IgD-negative memory B cell (primary cell): ENCODE data around the gene SECTM1. TPM values are rescaled to one million over a fixed set of nuclear protein-coding genes. Genes with fewer than 3 reads are reported as not detected.

Source experiments
- H3K27ac Mint-ChIP-seq, 3 donors: one replicate each; pipeline ENCODE4 v1.8.0; 2020 to 2022; ENCODE audit warnings: mild to moderate bottlenecking in 3 of 3, mixed read lengths in 3 of 3, moderate library complexity in 1 of 3
- H3K27me3 Mint-ChIP-seq: one replicate; pipeline ENCODE4 v1.8.0; 2021; ENCODE audit warnings: mixed read lengths
- H3K36me3 Mint-ChIP-seq: one replicate; pipeline ENCODE4 v1.8.0; 2020; ENCODE audit warnings: mild to moderate bottlenecking, mixed read lengths
- H3K4me1 Mint-ChIP-seq, 3 donors: one replicate each; pipeline ENCODE4 v1.8.0; 2020 to 2022; ENCODE audit warnings: mixed read lengths in 3 of 3, mild to moderate bottlenecking in 1 of 3
- H3K4me3 Mint-ChIP-seq, 4 donors: one replicate each; pipeline ENCODE4 v1.8.0; 2020 to 2022; ENCODE audit warnings: mild to moderate bottlenecking in 4 of 4, mixed read lengths in 4 of 4, moderate library complexity in 3 of 4
- H3K9me3 Mint-ChIP-seq, 3 donors: one replicate each; pipeline ENCODE4 v1.8.0; 2020 to 2021; ENCODE audit warnings: mixed read lengths in 3 of 3, mild to moderate bottlenecking in 1 of 3
- polyA plus RNA-seq: library from polyadenylated mRNA; unstranded; fragments of 300-500 nt; fragmentation: Illumina TruSeq; gene quantifications from one replicate; pipeline ENCODE4 v1.2.3, GENCODE V29; 2021

Gene SECTM1
- polyA plus RNA-seq, 1 donor from 2014 or later = 0.83 TPM

DNA sequence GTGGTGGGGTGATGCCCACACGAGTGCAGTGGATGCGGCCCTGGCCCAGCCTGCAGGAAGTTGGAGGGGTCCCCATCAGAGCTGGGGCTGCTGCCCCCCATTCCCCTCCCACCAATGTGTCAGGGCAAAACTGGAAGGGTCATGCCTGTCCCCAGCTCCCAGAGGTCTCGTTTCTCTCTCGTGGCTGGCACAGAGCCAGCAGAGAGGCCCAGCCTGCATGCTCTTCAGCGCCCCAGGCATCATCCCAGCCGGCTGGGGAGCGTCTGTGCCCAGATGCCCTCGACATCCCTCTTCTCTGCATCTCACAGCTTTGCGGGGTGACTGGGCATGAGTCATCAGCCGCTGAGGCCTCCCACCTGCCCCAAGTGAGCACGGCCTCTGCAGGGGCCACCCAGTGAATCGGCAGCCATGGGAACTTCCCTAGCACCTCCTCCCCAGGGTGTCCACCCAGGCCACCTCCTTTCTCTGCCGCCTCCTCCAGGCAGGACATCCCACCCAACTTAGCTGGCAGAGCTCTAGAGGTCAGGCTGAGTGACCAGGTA, 50.3 kb downstream of the SECTM1 start:
- H3K9me3 Mint-ChIP-seq = no peaks in the 10 kb centered on the region
- no peaks in the 10 kb centered on the region for H3K27me3 Mint-ChIP-seq
- H3K27ac Mint-ChIP-seq = no peak overlapping the region
- no peak overlapping the region for H3K4me3 Mint-ChIP-seq
- no peaks in the 10 kb centered on the region for H3K36me3 Mint-ChIP-seq
- H3K4me1 Mint-ChIP-seq = peaks cover 0 to 10% (median 9%) of the 10 kb centered on the region in 3 donors

DNA sequence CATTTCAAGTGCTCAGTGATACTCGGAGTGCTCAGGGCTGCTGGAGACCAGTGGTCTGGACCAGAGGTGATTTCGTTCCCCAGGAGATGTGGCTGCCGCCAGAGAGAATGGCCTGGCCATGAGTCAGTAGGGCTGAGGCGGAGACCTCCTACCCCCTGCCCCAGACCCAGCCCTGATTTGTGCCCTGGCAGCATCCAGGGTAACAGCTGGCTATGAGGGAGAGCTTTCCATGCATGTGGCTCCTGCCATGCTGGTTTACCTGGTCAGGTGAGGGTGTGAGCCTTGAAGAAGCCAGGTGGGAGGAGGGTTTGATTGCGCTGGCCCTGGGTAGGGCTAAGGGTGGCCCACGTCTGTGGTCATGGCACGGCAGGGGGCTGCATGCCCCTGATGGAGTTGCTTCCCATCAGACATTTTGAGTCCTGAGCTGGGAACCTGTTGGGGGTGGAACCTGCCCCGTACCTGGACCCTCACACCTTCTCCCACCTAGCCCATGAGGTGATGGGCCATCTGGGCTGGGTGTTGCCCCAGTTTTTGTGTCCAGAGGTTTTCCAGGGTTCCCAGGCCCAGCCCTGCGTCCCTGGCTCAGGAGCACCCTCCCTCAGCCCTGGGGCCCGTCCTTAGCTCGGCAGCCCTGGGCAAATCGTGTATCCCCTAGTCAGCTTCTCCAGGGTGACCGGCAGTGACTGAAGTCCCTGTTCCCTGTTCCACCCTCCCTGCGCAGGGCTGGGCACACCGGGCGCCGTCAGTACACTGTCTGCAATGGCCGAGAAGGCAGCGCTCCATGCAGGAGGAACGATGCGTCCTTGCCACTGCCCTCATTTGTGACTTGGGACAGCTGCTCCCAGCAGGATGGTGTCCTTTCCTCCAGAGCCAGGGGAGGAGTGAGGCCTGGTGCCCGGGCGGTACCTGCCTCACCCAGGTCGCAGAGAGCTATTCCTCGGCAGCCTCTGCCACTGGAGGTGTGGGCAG, 51.0 kb downstream of the SECTM1 start:
- no peaks in the 10 kb centered on the region for H3K27me3 Mint-ChIP-seq
- H3K4me1 Mint-ChIP-seq = peaks cover 0 to 10% (median 5%) of the 10 kb centered on the region in 3 donors
- H3K36me3 Mint-ChIP-seq = no peaks in the 10 kb centered on the region
- H3K27ac Mint-ChIP-seq = no peak overlapping the region
- no peaks in the 10 kb centered on the region for H3K9me3 Mint-ChIP-seq
- H3K4me3 Mint-ChIP-seq = no peak overlapping the region

DNA sequence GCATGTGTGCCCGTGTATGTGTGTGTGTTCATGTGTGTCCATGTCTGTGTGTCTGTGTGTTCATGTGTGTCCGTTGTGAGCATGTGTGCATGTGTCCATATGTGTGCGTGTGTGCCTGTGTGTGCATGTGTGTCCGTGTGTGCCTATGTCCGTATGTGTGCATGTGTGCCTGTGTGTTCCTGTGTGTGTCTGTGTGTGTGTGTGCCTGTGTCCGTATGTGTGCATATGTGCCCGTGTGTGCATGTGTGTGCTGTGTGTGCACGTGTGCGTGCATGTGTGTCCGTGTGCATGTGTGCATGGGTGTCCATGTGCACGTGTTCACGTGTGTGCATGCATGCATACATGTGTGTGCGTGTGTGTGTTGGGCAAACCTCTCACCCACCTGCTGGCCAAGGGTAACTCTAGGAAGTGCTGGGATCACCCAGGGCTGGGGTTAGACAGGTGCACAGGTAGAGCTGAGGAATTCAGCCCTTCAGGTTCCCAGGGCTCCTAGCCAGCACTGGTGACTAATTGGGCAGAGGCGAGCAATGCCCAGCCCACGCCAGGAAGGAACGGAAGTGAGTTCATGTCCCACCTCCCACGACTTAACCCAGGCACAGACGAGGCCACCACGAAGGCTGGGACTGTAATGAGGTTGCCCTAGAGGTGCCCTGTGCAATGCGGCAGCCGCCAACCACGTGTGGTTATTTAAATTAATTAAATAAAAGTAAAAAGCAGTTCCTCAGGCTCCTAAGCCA, 51.9 kb downstream of the SECTM1 start:
- peaks cover 0 to 4% (median 0%) of the 10 kb centered on the region in 3 donors for H3K4me1 Mint-ChIP-seq
- no peaks in the 10 kb centered on the region for H3K36me3 Mint-ChIP-seq
- H3K4me3 Mint-ChIP-seq = no peak overlapping the region
- peaks cover 3% of the 10 kb centered on the region for H3K27me3 Mint-ChIP-seq
- H3K9me3 Mint-ChIP-seq = no peaks in the 10 kb centered on the region
- no peak overlapping the region for H3K27ac Mint-ChIP-seq

DNA sequence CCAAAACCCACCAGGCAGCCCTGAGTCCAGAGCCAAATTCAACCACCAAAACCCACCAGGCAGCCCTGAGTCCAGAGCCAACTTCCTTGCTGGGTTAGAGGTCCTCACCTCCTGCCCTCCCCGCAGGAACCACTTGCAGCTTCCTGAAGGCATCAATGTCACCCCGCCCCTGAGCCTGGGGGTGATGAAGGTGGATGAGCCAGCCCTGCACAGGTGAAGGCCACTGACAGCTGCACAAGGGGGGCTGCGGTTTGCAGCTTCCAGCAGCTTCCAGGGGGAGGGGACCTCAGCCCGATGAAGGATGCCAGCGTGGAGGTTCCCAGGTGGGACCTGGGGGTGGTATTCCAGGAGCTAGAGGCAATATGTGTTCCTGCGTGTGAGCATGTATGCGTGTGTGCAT, 52.5 kb downstream of the SECTM1 start:
- no peaks in the 10 kb centered on the region for H3K9me3 Mint-ChIP-seq

DNA sequence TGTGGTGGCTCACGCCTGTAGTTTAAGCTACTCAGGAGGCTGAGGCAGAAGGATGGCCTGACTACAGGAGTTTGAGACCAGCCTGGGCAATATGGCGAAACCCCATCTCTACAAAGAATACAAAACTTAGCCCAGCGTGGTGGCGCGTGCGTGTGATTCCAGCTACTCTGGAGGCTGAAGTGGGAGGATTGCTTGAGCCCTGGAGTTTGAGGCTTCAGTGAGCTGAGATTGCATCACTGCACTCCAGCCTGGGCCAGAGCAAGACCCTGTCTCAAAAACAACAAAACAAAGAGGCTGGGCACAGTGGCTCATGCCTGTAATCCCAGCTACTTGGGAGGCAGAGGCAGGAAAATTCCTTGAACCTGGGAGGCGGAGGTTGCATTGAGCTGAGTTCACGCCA, 53.0 kb downstream of the SECTM1 start:
- H3K36me3 Mint-ChIP-seq = no peaks in the 10 kb centered on the region
- peaks cover 0 to 4% (median 2%) of the 10 kb centered on the region in 3 donors for H3K4me1 Mint-ChIP-seq
- H3K27me3 Mint-ChIP-seq = peaks cover 5% of the 10 kb centered on the region
- H3K9me3 Mint-ChIP-seq = no peaks in the 10 kb centered on the region
- H3K27ac Mint-ChIP-seq = peak overlapping the region in 1 of 3 donors; percentile 92
- no peak overlapping the region for H3K4me3 Mint-ChIP-seq

More for the DNA sequence above, 52.5 kb downstream of the SECTM1 start:
- H3K4me3 Mint-ChIP-seq = no peak overlapping the region
- H3K4me1 Mint-ChIP-seq = peaks cover 0 to 4% (median 0%) of the 10 kb centered on the region in 3 donors
- H3K36me3 Mint-ChIP-seq = no peaks in the 10 kb centered on the region
- H3K27me3 Mint-ChIP-seq = peaks cover 5% of the 10 kb centered on the region
- H3K27ac Mint-ChIP-seq = peak overlapping the region in 1 of 3 donors; percentile 92

DNA sequence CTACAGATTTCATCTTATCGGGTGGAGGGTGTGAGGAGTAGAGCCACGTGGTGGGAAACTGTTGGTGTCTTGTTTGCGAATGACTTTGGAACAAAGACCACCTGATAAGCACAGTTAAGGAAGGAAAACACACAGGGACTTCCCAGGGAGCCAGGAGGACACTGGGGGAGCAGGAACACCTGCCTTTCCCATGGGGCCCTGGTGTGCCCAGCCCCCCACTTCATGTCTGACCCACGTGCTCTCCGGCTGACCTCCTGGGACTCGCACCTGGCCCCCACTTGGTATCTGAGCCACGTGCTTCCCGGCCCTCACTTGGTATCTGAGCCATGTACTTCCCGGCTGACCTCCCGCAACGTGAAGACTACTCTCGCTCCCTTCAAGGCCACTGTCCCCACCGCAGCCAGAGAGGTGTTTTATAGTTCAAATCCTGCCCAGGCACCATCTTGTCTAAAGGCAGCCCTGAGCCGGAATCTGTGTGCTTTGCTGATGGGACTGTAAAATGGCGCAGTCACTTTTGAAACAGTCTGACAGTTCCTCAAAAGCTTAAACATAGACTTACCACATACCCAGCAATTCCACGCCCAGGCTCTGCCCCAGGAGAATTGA, 54.7 kb downstream of the SECTM1 start:
- peak overlapping the region in 1 of 3 donors; percentile 50 for H3K27ac Mint-ChIP-seq
- H3K4me1 Mint-ChIP-seq = peaks cover 0 to 4% (median 2%) of the 10 kb centered on the region in 3 donors
- H3K9me3 Mint-ChIP-seq = no peaks in the 10 kb centered on the region
- H3K27me3 Mint-ChIP-seq = peaks cover 9% of the 10 kb centered on the region
- peak overlapping the region in 1 of 4 donors; percentile 49 for H3K4me3 Mint-ChIP-seq
- H3K36me3 Mint-ChIP-seq = no peaks in the 10 kb centered on the region

DNA sequence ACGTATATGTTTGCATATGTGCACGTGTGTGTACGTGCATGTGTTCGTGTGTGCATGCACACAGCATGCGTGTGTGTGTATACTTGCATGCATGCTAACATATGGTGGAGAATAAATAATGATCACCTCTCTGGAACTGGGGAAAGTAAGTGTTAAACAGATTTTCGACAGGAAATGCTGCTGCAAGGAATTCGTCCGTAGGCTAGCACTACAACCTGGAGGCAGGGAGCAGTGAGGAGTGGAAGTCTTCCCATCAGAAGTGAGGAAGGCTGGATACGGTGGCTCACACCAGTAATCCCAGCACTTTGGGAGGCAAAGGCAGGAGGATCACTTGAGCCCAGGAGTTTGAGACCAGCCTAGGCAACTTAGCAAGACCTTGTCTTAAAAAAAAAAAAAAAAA, 55.3 kb downstream of the SECTM1 start:
- H3K4me1 Mint-ChIP-seq = peaks cover 0 to 4% (median 2%) of the 10 kb centered on the region in 3 donors
- H3K27ac Mint-ChIP-seq = no peak overlapping the region
- no peak overlapping the region for H3K4me3 Mint-ChIP-seq
- no peaks in the 10 kb centered on the region for H3K9me3 Mint-ChIP-seq
- H3K27me3 Mint-ChIP-seq = peaks cover 9% of the 10 kb centered on the region
- no peaks in the 10 kb centered on the region for H3K36me3 Mint-ChIP-seq

DNA sequence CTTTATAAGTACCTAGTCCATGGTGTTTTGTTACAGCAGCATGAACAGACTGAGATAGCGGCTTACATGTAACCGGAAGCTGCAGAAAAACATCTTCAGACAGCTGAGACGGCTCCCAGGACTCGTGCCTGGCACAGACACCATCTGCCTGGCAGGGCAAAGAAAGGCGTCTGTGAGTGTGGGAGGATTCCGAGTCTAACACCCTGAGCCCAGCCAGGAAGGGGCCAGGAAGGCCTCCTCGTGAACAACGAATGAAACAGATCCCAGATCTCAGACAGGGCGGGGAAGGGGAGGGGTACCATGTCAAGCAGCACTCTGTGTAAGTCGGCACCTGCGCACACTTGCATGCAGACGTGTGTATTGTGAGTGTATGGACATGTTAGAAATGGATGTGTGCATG, 55.7 kb downstream of the SECTM1 start:
- Mint-ChIP-seq H3K27me3 (peaks cover 9% of the 10 kb centered on the region), H3K27ac (no peak overlapping the region), H3K36me3 (no peaks in the 10 kb centered on the region), H3K4me1 (peaks cover 0 to 4% (median 2%) of the 10 kb centered on the region in 3 donors), H3K4me3 (no peak overlapping the region), H3K9me3 (no peaks in the 10 kb centered on the region)

DNA sequence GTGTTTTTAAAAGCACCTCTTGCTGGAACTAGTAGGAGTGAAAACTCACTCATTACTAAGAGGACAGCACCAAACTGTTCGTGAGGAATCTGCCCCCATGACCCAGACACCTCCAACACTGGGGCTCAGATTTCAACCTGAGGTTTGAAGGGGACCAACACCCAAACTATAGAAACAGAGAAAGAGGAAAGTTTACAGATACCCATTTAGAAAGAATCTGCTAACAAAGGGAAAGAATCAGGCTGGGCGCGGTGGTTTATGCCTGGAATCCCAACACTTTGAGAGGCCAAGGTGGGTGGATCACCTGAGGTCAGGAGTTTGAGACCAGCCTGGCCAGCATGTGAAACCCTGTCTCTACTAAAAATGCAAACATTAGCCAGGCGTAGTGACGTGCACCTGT, 56.6 kb downstream of the SECTM1 start:
- Mint-ChIP-seq H3K27me3 (peaks cover 9% of the 10 kb centered on the region), H3K4me3 (peak overlapping the region in 1 of 4 donors; percentile 68), H3K36me3 (peaks cover 4% of the 10 kb centered on the region), H3K4me1 (peaks cover 6 to 10% (median 8%) of the 10 kb centered on the region in 3 donors), H3K9me3 (no peaks in the 10 kb centered on the region), H3K27ac (peak overlapping the region in 1 of 3 donors; percentile 62)

DNA sequence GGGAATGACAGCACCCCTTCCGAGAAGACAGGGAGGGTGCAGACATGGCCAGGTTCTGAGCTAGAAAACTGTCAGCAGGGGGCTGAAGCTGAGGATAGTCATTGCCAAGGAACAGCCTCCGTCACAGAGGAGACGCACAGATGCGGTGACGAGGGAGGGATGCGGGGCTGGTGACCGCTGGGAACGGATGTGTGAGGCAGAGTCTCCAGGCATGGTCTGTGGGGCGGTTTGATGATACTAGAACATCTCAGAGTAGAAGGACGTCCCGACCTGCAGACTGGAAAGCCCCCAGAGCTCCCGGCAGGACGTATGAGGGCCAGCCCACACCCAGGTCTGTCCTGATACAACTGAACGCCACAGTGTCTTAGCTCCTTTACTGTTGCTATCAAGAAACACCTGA, 58.2 kb downstream of the SECTM1 start:
- Mint-ChIP-seq H3K36me3 (peaks cover 4% of the 10 kb centered on the region), H3K27ac (peak overlapping the region in 1 of 3 donors; percentile 68), H3K4me1 (peaks cover 15 to 16% (median 15%) of the 10 kb centered on the region in 3 donors), H3K4me3 (peak overlapping the region in 2 of 4 donors; percentile 8 to 68), H3K27me3 (peaks cover 9% of the 10 kb centered on the region), H3K9me3 (no peaks in the 10 kb centered on the region)

DNA sequence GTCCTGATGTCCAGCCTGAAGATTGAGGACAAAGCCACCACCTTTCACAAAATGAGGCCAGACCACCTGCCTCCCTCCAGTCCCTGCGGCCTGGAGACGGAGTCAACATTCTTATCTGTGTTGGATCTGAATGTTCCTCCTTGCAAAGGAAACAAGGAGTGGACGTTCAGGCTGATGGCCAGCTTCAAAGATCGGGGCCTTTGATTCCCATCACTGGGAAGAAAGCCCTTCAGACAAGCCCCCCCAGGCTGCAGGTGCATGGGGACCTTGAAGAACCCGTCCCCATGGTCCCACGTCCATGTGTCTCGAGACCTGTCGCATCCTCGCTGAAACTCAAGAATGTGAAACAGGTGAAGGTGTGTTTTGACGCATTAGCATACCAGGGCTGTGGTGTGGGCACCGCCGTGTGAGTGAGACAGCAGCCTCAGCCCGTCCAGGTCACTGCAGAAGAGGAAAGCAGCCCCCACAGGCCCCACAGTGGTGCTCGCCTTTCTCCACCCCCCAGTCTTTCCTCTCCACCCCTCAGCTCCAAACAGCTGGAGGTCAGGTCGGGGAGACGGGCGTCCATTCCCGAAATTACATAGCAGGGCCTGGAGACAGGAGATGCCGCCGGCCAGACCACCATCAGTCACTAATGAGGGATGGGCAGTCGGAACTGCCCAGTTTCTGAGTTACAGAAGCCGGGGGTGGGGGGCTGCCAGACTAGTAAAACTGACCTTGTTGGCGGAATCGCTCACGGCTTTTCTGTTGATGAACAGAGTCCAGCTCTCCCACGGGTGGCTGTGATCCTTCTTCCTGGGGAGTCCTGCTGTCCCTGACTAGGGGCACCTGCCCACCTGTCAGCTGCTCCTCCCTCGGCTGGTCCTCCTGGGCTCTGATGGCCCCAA, 59.2 kb downstream of the SECTM1 start:
- no peaks in the 10 kb centered on the region for H3K9me3 Mint-ChIP-seq
- peaks cover 21 to 26% (median 24%) of the 10 kb centered on the region in 3 donors for H3K4me1 Mint-ChIP-seq
- peak overlapping the region in 2 of 3 donors; percentile 74 to 99 for H3K27ac Mint-ChIP-seq
- H3K27me3 Mint-ChIP-seq = peaks cover 9% of the 10 kb centered on the region
- H3K36me3 Mint-ChIP-seq = peaks cover 5% of the 10 kb centered on the region
- H3K4me3 Mint-ChIP-seq = peak overlapping the region in 3 of 4 donors; percentile 43 to 99 (median 93)

DNA sequence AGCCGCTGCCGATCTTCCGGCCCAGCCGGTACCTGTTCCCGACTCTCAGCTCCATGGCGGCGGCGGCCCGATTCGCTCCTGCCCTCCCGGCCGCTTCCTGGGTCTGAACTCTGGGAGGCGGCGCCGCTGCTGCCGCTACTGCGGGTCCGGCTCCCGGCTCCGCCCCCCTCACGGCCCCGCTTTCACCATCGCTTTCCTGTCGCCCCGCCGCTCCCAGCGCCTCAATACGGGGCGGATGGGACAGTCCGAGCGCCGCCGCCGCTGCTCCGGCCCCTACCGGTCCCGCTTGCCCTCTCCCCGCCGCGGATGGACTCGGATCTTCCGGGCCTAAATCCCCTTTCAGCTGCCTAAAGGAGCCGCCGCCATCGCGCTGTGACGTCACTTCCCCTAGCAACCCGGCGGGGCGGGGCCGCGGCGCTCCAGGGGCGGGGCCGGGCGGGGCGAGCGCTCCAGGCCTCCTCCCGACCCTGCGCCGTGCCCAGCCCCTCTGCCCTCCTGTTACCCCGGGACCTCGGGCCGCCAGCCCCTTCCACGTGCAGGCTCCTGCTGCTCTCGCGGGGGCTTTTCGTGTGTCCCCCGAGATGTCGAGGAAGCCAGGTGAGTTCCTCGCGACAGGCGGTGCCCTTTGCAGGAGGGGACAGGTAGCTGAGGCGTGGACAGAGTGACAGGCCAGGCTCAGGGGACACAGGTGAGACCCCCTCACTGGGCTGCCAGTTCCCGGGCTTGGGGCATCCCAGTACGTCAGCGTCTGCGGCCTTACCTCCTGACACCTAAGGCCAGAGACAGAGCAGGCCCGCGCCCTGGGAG, 60.0 kb downstream of the SECTM1 start, which contains the start of gene CSNK1D:
Gene CSNK1D, minus strand, starts transcription at position 374 of the 807 bp plus-strand sequence. Its CDS starts 319 bp downstream, at position 55.
- Mint-ChIP-seq H3K9me3 (no peaks in the 10 kb centered on the region), H3K27ac (peak within 1 kb of the TSS; percentile 90 to 99 (median 98)), H3K36me3 (peaks cover 5% of the 10 kb centered on the region), H3K4me1 (peaks cover 25 to 30% (median 28%) of the 10 kb centered on the region in 3 donors), H3K4me3 (peak within 1 kb of the TSS; percentile 89 to 99 (median 92)), H3K27me3 (peaks cover 9% of the 10 kb centered on the region)
